ENCODE measurements around the gene ACSBG1. TPM values are rescaled to one million over a fixed set of nuclear protein-coding genes. Genes with fewer than 3 reads are reported as not detected.
A peak's percentile ranks its signal among the peaks of the same experiment; 100 is the strongest.

ACSBG1 gene
- total RNA-seq, 2 donors from 2014 or later = 0.27 to 1.2 TPM

DNA sequence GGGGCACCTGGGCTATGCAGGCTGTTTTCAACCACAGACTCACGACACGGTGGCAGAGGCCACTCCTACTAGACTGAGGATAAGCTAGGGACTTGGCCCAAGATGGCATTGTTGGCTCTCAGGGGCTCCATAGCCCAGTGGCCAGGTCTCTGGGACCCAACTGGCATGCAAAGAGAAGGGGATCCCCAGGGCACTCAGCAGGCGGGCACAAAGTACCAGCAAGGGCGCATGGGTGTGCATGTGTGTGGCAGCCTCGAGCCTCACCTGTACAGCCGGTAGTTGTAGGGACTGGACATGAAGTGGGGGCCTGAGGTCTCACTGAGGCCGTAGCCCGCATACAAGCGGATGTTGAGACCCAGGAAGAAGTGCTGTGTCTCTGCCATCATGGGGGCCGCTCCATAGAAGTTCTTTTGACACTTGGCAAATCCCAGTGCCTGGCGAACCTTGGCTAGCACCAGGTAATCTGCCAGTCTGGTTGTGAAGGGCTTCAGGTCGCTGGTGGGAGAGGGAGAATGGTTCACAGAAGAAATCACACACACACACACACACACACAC lies 55.0 kb downstream of the ACSBG1 start:
- no peak overlapping the region for H3K27ac Mint-ChIP-seq
- H3K27me3 ChIP-seq (ENCODE audit: control insufficient read depth, insufficient read depth, low read length, poor library complexity, severe bottlenecking) = no peaks in the 10 kb centered on the region
- no peaks in the 10 kb centered on the region for H3K4me1 Mint-ChIP-seq
- no peaks in the 10 kb centered on the region for H3K9me3 ChIP-seq (ENCODE audit: control insufficient read depth, low read length)
- H3K4me3 Mint-ChIP-seq = no peak overlapping the region
- H3K36me3 Mint-ChIP-seq (ENCODE audit: low read depth) = no peaks in the 10 kb centered on the region
- H3K27ac ChIP-seq (ENCODE audit: low read depth, low read length) = no peak overlapping the region
- H3K27me3 Mint-ChIP-seq (ENCODE audit: insufficient read depth) = no peaks in the 10 kb centered on the region
- TF ChIP-seq, protein P1, sequence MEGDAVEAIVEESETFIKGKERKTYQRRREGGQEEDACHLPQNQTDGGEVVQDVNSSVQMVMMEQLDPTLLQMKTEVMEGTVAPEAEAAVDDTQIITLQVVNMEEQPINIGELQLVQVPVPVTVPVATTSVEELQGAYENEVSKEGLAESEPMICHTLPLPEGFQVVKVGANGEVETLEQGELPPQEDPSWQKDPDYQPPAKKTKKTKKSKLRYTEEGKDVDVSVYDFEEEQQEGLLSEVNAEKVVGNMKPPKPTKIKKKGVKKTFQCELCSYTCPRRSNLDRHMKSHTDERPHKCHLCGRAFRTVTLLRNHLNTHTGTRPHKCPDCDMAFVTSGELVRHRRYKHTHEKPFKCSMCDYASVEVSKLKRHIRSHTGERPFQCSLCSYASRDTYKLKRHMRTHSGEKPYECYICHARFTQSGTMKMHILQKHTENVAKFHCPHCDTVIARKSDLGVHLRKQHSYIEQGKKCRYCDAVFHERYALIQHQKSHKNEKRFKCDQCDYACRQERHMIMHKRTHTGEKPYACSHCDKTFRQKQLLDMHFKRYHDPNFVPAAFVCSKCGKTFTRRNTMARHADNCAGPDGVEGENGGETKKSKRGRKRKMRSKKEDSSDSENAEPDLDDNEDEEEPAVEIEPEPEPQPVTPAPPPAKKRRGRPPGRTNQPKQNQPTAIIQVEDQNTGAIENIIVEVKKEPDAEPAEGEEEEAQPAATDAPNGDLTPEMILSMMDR (conservative IDR thresholded peaks at IDR 0.05) = no peak
- H3K4me3 ChIP-seq (ENCODE audit: low read length) = no peak overlapping the region
- no peak overlapping the region for H3K9ac ChIP-seq (ENCODE audit: extremely low read depth, low read length, poor library complexity, severe bottlenecking)
- no peaks in the 10 kb centered on the region for H3K4me1 ChIP-seq (ENCODE audit: control insufficient read depth, insufficient read depth, low read length)
- no peaks in the 10 kb centered on the region for H3K36me3 ChIP-seq (ENCODE audit: control insufficient read depth, insufficient read depth, low read length)
- no peaks in the 10 kb centered on the region for H3K9me3 Mint-ChIP-seq
- DNase-seq = no peak
- WGBS, 2 experiments (ENCODE audit: insufficient coverage in 1 of 2, insufficient read length in 1 of 2) = 90 to 94% methylated on average over 9 to 11 of the region's 12 CpGs

DNA sequence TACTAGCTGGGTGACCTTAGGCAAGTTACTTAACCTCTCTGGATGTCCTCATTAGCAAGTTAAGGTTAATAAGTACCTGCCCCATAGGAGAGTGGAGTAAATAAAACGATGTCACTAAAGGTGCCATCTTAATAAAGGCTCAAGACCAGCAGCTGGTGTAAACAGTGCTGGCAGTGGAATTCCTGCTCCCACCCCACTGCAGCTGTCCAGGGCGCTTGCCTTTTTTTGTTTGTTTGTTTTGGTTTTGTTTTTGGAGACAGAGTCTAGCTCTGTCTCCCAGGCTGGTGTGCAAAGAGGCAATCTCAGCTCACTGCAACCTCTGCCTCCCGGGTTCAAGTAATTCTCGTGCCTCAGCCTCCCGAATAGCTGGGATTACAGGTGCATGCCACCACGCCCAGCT lies 56.3 kb downstream of the ACSBG1 start:
- Mint-ChIP-seq H3K9me3 (no peaks in the 10 kb centered on the region), H3K4me1 (no peaks in the 10 kb centered on the region), H3K36me3 (ENCODE audit: low read depth) (no peaks in the 10 kb centered on the region), H3K27me3 (ENCODE audit: insufficient read depth) (no peaks in the 10 kb centered on the region), H3K27ac (no peak overlapping the region), H3K4me3 (no peak overlapping the region)
- H3K9me3 ChIP-seq (ENCODE audit: control insufficient read depth, low read length) = no peaks in the 10 kb centered on the region
- no peaks in the 10 kb centered on the region for H3K27me3 ChIP-seq (ENCODE audit: control insufficient read depth, insufficient read depth, low read length, poor library complexity, severe bottlenecking)
- H3K9ac ChIP-seq (ENCODE audit: extremely low read depth, low read length, poor library complexity, severe bottlenecking) = no peak overlapping the region
- no peak overlapping the region for H3K4me3 ChIP-seq (ENCODE audit: low read length)
- 89 to 100% methylated on average over 3 to 6 of the region's 6 CpGs for WGBS, 2 experiments (ENCODE audit: insufficient coverage in 1 of 2, insufficient read length in 1 of 2)
- TF ChIP-seq, protein P1 (conservative IDR thresholded peaks at IDR 0.05) = no peak
- no peak for DNase-seq
- H3K4me1 ChIP-seq (ENCODE audit: control insufficient read depth, insufficient read depth, low read length) = no peaks in the 10 kb centered on the region
- no peak overlapping the region for H3K27ac ChIP-seq (ENCODE audit: low read depth, low read length)
- no peaks in the 10 kb centered on the region for H3K36me3 ChIP-seq (ENCODE audit: control insufficient read depth, insufficient read depth, low read length)

DNA sequence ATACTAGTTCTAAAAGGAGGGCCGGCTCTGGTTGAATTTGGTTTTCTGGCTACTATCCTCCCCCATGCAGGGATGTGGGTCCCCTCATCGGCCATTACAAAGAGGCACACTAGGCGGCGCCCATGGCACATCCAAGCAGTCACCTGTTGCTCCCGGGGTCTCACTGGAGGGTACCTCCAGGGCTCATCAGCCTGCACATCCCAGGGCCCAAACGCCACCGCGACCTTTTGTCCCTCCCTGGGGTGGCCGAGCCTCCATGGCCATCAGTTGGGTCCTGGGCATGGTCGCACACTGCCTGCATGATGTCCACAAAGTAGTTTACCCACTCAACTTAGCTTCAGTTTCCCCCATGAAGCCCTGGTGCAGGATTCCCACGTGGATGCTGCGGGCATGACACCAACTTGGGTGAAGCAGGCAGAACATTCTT lies 56.9 kb downstream of the ACSBG1 start:
- no peak overlapping the region for H3K4me3 Mint-ChIP-seq
- H3K27me3 Mint-ChIP-seq (ENCODE audit: insufficient read depth) = no peaks in the 10 kb centered on the region
- Histone ChIP-seq H3K9me3 (ENCODE audit: control insufficient read depth, low read length) (no peaks in the 10 kb centered on the region), H3K27me3 (ENCODE audit: control insufficient read depth, insufficient read depth, low read length, poor library complexity, severe bottlenecking) (no peaks in the 10 kb centered on the region), H3K9ac (ENCODE audit: extremely low read depth, low read length, poor library complexity, severe bottlenecking) (no peak overlapping the region), H3K4me1 (ENCODE audit: control insufficient read depth, insufficient read depth, low read length) (no peaks in the 10 kb centered on the region), H3K36me3 (ENCODE audit: control insufficient read depth, insufficient read depth, low read length) (no peaks in the 10 kb centered on the region), H3K4me3 (ENCODE audit: low read length) (no peak overlapping the region), H3K27ac (ENCODE audit: low read depth, low read length) (no peak overlapping the region)
- peaks cover 4% of the 10 kb centered on the region for H3K36me3 Mint-ChIP-seq (ENCODE audit: low read depth)
- 34 to 37% methylated on average over 4 to 12 of the region's 12 CpGs for WGBS, 2 experiments (ENCODE audit: insufficient coverage in 1 of 2, insufficient read length in 1 of 2)
- H3K4me1 Mint-ChIP-seq = no peaks in the 10 kb centered on the region
- peak; percentile 94 for DNase-seq
- no peak overlapping the region for H3K27ac Mint-ChIP-seq
- H3K9me3 Mint-ChIP-seq = no peaks in the 10 kb centered on the region
- TF ChIP-seq, protein P1 (conservative IDR thresholded peaks at IDR 0.05) = peak; percentile 89

Data from endodermal cell (in vitro differentiated cells).